Smooth muscle cell of bladder (primary cell): ENCODE results near the gene MYH15. TPM values are rescaled to one million over a fixed set of nuclear protein-coding genes. Genes with fewer than 3 reads are reported as not detected.

ENCODE experiments used
- total RNA-seq: library from RNA; depleted of rRNA; stranded (reverse); fragments of >200 nt; gene quantifications from 2 replicates; pipeline ENCODE4 v1.2.3, GENCODE V29; 2014

MYH15 gene
- total RNA-seq: 0.57 and 0.92 TPM in 2 replicates

DNA sequence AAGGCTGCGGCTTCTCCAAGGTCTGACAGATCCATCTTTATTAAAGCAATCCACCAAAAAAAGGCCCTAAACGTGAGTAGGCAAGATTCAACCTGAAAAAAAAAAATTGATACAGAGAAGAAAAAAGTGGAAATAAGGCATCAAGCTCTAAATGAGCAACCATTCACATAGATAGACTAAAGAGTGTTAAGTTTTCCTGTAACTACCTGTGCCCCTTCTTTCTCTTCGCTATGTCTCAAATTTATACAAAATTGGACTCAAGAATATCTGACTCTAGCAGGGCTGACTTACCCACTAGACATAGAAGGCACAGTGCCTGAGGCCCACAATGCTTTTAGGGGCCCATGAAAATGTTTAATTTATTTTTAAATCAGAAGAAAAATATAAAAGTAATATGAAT lies at the start of gene MYH15:
Gene MYH15 (minus strand): TSS at position 101 of the 400 bp plus-strand sequence. CDS start 66 bp downstream, at position 35.

Other genes starting within 250 kb of the MYH15 start
- not detected in 2 replicates for gene HHLA2, start 214.0 kb downstream of the MYH15 start, total RNA-seq
- gene CIP2A, start 78.8 kb upstream of the MYH15 start, total RNA-seq: 4.1 and 4.2 TPM in 2 replicates
- 13.8 and 14.2 TPM in 2 replicates for gene DZIP3, start 79.1 kb upstream of the MYH15 start, total RNA-seq
- not detected in 2 replicates for gene RETNLB, start 246.8 kb upstream of the MYH15 start, total RNA-seq